T follicular helper cell (primary cell): ENCODE data around the gene NOL8.

ENCODE experiments used
- DNase-seq: peaks from one replicate; pipeline ENCODE4 v3.0.0-alpha.2; 2020; ENCODE audit warnings: low read depth

The NOL8 gene

DNA sequence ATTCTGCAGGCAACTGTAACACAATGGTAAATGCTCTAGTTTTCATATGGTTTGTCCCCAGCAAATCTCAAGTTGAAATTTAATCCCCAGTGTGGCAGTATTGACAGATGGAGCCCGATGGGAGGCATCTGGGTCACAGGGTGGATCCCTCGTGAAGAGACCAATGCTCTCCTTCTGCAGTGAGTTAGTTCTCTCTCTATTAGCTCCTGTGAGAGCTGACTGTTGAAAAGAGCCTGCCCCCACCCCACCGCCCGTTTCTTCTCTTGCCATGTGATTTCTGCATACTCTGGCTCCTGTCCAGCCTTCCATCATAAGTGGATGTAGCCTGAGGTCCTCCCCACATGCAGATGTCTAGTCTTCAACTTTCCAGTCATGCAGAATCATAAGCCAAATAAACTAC is 58.7 kb downstream of the NOL8 start:
- no peak for DNase-seq

GRCh38 chr9:92265154-92265553 is 60.0 kb downstream of the NOL8 start:
- DNase-seq = no peak

DNA sequence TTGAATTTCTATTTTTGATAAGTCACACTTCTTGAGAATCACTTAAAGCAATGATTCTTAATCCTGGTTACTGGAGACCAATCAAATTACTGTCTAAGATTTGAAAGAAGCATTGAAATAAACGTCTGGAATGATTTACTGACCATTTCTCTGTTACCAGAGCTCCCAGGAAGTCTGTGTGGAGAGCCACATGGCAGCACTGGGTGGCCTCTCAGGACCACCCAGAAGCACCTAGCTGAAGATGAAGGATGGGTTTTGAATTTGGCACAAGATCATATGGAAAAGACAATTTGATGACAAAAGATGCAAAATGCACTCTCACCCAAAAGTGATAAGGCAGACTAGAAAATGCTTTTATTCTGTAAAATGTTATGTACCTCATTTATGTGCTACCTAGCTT is 62.0 kb downstream of the NOL8 start:
- DNase-seq = no peak

GRCh38 chr9:92257327-92257726 is 67.8 kb downstream of the NOL8 start:
- DNase-seq = no peak

GRCh38 chr9:92254381-92255337 is 70.5 kb downstream of the NOL8 start:
- DNase-seq = no peak

- no peak for DNase-seq
These were observed 71.5 kb downstream of the NOL8 start for GRCh38 chr9:92253656-92254055.

DNA sequence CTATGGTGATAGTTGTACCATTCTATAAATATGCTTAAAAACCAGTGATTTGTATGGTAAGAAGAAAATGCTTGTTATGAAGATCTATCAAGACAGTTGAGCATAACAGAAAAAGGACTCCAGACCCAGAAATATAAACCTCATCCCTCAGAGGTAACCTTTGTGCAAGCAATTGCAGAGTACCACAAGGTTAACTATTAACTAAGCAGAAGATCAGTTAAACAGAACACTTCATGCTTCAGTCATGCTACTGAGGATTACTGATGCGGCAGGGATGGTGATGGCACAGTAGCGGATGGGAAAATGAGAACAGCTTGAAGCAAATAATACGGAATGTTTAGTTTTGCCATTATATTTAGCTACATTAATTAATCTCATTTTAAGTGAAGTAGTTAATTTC is 77.2 kb downstream of the NOL8 start:
- DNase-seq = no peak
